Mononuclear cell (primary cell): ENCODE measurements around the gene EXOC4. TPM values are rescaled to one million over a fixed set of nuclear protein-coding genes. Genes with fewer than 3 reads are reported as not detected.
"Not testable (repeated sequence)": the region's sequence is repeated elsewhere in the genome, so short reads cannot be mapped to it uniquely, and the experiment has no call there.

Source experiments
- H3K27me3 ChIP-seq: 2 replicates; pipeline ENCODE4 v1.6.0; 2011; ENCODE audit warnings: low read length, control low read depth; ENCODE audit not compliant: insufficient read depth
- H3K4me1 ChIP-seq: 2 replicates; pipeline ENCODE4 v1.5.1; 2011; ENCODE audit warnings: mild to moderate bottlenecking, low read length, control low read depth; ENCODE audit not compliant: insufficient read depth
- H3K4me3 ChIP-seq: 2 replicates; pipeline ENCODE4 v1.5.1; 2011; ENCODE audit warnings: mild to moderate bottlenecking, low read length, moderate library complexity
- H3K9me3 ChIP-seq: 2 replicates; pipeline ENCODE4 v1.5.1; 2011; ENCODE audit warnings: low read depth, mild to moderate bottlenecking, control low read depth, low read length
- total RNA-seq: library from RNA; depleted of rRNA; stranded (reverse); fragments of >200 nt; gene quantifications from one replicate; pipeline ENCODE4 v1.2.3, GENCODE V29; 2012

EXOC4 gene
- total RNA-seq, 1 donor: 106 TPM

DNA sequence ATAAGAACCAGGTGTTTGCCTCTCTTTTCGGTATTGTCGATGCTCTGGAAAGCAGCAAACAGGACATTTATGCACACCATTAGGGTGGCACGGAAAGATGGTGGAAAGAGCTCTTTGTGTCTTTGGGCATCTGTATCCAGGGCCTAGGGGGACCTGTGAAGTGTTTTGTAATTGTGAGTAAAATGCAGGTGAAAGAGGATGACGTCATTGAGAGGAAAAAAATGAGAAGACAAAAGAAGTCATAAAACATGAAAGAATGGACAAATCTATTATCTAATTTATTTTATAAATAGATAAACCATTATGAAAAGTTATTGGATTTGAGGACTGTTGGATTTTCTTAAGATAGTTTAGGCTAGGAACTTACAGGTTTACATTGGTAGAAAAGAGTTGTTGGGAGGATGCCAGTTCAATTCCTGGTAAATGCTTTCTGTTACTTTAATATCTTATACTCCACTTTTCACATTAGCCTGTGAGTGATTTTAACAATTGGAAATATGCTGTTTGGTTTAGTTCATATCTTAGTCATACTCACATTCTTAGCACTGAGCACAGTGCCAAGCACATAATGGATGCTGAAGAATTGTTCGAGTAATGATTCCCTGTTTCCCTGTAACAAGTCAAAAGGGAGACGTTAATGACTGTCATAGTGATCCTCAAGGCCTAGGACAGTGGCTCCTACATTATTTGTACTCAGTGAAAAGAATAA lies 62.6 kb downstream of the EXOC4 start:
- H3K4me1 ChIP-seq: no peaks in the 10 kb centered on the region
- no peaks in the 10 kb centered on the region for H3K27me3 ChIP-seq
- H3K9me3 ChIP-seq: no peaks in the 10 kb centered on the region
- no peak overlapping the region for H3K4me3 ChIP-seq

DNA sequence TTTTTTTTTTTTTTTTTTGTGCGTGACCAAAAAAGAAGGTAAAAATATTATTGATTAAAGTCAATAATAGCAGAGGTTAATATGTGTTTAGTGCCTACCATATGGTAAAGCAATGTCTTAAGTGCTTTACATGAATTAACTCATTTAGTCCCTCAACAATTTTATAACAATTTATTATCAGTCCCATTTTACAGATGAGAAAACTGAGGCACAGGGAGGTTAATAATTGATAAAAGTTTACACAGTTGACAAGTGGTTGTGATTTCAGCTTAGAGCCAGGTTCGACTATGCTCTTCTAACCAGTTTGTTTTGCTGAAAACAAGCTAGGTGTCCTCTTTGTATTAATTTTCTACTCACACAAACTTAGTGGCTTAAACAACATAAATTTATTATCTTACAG lies 67.0 kb downstream of the EXOC4 start:
- H3K9me3 ChIP-seq: no peaks in the 10 kb centered on the region
- H3K4me1 ChIP-seq: no peaks in the 10 kb centered on the region
- no peak overlapping the region for H3K4me3 ChIP-seq
- no peaks in the 10 kb centered on the region for H3K27me3 ChIP-seq

DNA sequence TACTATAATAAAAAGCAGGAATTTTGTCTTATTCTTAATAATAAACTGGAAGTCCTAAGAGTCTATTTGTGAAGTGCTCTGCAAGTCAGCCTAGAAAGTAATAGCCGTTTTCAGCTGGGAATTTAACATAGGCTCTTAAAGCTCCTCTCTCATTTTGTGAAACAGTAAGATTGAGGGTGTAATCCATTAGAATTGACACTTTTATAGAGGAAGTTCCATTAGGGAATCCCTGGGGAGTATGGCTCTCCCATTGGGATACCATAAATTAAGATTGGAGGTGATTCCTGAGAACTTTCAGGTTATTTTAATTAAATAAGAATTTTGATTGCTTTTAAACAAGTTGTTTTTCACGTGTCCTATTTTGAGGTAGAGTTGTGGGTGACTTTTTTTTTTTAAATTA lies 68.0 kb downstream of the EXOC4 start:
- H3K4me1 ChIP-seq: no peaks in the 10 kb centered on the region
- no peaks in the 10 kb centered on the region for H3K27me3 ChIP-seq
- no peak overlapping the region for H3K4me3 ChIP-seq
- H3K9me3 ChIP-seq: no peaks in the 10 kb centered on the region

DNA sequence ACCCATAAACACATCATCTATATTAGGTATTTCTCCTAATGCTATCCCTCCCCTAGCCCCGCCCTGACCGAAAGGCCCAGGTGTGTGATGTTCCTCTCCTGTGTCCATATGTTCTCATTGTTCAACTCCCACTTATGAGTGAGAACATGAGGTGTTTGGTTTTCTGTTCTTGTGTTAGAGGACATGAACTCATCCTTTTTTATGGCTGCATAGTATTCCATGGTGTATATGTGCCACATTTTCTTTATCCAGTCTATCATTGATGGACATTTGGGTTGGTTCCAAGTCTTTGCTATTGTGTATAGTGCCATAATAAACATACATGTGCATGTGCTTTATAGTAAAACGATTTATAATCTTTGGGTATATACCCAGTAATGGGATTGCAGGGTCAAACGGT lies 68.5 kb downstream of the EXOC4 start:
- not testable (repeated sequence) for H3K9me3 ChIP-seq, H3K27me3 ChIP-seq, H3K4me3 ChIP-seq, H3K4me1 ChIP-seq

DNA sequence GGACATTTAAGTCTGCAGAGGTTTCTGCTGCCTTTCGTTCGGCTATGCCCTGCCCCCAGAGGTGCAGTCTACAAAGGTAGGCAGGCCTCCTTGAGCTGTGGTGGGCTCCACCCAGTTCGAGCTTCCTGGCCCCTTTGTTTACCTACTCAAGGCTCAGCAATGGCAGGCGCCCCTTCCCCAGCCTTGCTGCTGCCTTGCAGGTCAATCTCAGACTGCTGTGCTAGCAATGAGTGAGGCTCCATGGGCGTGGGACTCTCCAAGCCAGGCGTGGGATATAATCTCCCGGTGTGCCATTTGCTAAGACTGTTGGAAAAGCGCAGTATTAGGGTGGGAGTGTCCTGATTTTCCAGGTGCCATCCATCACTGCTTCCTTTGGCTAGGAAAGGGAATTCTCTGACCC lies 73.9 kb downstream of the EXOC4 start:
- not testable (repeated sequence) for H3K9me3 ChIP-seq, H3K4me3 ChIP-seq, H3K4me1 ChIP-seq, H3K27me3 ChIP-seq

DNA sequence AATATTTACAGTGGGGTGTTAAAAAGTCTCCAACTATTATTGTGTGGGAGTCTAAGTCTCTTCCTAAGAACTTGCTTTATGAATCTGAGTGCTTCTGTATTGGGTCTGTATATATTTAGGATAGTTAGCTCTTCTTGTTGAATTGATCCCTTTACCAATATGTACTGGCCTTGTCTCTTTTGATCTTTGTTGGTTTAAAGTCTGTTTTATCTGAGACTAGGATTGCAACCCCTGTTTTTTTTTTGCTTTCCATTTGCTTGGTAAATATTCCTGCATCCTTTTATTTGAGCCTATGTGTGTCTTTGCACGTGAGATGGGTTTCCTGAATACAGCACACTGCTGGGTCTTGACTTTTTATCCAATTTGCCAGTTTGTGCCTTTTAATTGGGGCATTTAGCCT lies 75.1 kb downstream of the EXOC4 start:
- not testable (repeated sequence) for H3K4me3 ChIP-seq, H3K9me3 ChIP-seq, H3K4me1 ChIP-seq, H3K27me3 ChIP-seq

DNA sequence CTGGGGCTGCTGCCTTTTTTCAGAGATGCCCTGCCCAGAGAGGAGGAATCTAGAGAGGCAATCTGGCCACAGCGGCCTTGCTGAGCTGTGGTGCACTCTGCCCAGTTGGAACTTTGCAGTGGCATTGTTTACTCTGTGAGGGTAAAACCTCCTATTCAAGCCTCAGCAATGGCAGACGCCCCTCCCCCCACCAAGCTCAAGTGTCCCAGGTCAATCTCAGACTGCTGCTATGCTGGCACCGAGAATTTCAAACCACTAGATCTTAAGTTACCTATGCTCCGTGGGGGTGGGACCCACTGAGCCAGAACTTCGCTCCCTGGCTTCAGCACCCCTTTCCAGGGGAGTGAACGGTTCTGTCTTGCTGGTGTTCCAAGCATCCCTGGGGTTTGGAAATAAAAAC lies 77.2 kb downstream of the EXOC4 start:
- Histone ChIP-seq H3K27me3 (no peaks in the 10 kb centered on the region), H3K4me1 (no peaks in the 10 kb centered on the region), H3K4me3 (no peak overlapping the region), H3K9me3 (no peaks in the 10 kb centered on the region)

DNA sequence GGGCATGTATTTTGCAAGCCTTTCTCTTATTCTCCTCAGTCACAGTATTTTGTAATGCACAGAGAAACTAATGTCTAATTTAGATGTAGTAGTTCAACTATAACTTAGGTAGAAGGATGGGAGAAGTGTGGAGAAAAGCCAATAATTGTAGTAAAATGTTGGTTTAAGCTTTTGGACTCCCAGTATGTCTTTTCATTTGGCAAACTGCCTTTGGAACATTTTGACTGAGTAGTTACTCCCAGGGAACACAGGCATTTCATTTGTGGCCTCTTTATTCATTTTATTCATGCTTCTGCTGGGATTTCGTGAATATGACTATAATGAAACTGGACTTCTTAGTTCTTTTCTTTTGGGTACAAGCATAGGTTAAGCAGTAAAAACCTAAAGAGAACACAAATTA lies 79.0 kb downstream of the EXOC4 start:
- no peaks in the 10 kb centered on the region for H3K27me3 ChIP-seq
- no peak overlapping the region for H3K4me3 ChIP-seq
- H3K9me3 ChIP-seq: no peaks in the 10 kb centered on the region
- no peaks in the 10 kb centered on the region for H3K4me1 ChIP-seq

DNA sequence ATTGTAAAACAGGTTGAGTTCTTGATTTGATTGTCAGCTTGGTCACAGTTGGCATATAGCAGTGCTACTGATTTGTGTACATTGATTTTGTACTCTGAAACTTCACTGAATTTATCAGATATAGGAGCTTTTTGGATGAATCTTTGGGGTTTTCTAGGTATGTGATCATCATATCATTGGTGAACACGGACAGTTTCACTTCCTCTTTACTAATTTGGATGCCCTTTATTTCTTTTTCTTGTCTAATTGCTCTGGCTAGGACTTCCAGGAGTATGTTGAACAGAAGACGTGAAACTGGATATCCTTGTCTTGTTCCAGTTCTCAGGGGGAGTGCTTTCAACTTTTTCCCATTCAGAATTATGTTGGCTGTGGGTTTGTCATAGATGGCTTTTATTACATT lies 86.9 kb downstream of the EXOC4 start:
- H3K9me3 ChIP-seq: peaks cover 31% of the 10 kb centered on the region
- no peaks in the 10 kb centered on the region for H3K4me1 ChIP-seq
- no peak overlapping the region for H3K4me3 ChIP-seq
- no peaks in the 10 kb centered on the region for H3K27me3 ChIP-seq

DNA sequence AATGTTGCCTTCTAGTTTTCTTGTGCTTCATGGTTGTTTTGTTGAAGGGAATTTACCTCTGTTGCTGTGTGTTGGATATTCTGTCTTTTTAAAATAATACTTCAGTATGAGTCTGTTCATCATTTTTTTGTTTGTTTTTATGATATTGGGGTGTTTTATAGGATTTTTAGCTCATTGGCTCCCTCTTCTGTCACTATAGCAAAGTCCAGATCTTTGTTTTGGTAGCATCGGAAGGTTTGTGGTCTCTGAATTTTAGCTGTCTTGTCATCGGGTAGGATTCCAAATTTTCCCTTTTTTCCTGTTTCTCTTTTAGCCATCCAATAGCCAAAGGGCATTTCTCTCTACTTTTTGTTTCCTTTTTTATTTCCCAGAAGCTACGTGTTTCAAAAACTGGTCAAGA lies 91.4 kb downstream of the EXOC4 start:
- H3K9me3 ChIP-seq: peaks cover 28% of the 10 kb centered on the region
- H3K4me1 ChIP-seq: no peaks in the 10 kb centered on the region
- no peaks in the 10 kb centered on the region for H3K27me3 ChIP-seq
- no peak overlapping the region for H3K4me3 ChIP-seq

DNA sequence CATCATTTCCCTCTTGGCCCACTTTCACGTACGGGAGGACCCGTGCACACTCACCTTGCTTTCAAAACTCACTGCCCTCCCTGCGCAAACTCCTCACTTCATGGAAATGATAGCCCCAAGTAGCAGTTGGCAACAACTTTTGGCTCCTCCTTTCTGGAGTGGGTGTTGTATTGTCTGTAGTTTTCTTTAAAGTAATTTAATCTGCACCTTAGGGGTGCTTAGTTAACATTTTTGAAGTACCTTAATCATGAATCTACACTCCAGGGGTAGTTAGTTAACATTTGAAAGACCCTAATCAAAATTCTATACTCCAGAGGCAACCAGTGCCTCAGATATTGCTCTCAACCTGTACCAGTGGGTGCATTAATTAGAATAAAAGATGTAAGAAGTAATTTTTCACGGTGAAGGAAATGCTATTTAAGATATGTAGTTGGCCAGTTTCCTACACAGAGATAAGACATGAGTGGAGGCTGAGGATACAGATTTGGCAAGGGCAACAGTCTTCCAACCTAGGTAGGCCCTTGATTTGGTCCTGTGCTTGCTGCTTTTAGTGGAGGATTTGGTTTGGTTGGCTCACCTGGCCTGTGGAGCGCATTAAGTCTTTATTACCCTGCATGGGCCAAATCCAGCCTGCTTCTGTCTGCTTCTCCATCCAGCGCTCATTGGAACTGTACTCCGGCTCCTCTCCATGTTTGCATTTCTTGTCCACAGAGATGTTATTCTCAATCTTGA lies 93.0 kb downstream of the EXOC4 start:
- H3K9me3 ChIP-seq: peaks cover 13% of the 10 kb centered on the region
- no peak overlapping the region for H3K4me3 ChIP-seq
- H3K4me1 ChIP-seq: no peaks in the 10 kb centered on the region
- H3K27me3 ChIP-seq: no peaks in the 10 kb centered on the region

DNA sequence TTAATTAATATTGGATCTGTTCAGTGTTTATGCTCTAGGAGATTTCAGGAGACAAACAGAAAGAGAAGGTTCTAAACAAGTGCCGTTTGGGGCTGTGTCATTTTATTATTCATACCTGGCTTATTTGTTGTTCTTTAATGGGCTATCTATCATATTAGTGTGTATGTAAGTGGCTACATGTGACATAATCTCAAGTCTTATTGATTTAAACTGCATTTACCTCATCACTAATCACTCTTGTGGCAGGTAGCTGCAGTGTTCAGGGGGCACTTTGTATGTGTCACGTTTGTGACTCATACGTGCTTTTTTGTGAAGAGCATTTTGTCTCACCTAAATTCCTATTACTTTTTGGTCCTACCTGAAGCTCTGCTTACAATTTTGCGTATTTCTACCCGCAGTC lies 95.4 kb downstream of the EXOC4 start:
- H3K9me3 ChIP-seq: peaks cover 21% of the 10 kb centered on the region

DNA sequence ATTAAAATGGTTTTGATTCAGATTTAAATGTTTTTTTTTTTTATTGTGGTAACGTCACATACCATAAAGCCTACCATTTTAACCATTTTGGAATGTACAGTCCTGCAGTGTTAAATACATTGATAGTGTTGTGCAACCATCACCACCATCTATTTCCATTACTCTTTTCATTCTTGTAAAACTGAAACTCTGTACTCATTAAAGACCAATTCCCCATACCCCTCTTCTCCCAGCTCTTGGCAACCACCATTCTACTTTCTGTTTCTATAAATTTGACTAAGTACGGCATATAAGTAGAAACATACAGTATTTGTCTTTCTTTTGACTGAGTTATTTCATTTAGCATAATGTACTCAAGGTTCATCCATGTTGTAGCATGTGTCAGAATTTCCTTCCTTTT lies 96.2 kb downstream of the EXOC4 start:
- peaks cover 26% of the 10 kb centered on the region for H3K9me3 ChIP-seq
- H3K4me1 ChIP-seq: no peaks in the 10 kb centered on the region
- H3K4me3 ChIP-seq: no peak overlapping the region
- H3K27me3 ChIP-seq: no peaks in the 10 kb centered on the region

More for the DNA sequence above, 95.4 kb downstream of the EXOC4 start:
- H3K27me3 ChIP-seq: no peaks in the 10 kb centered on the region
- no peaks in the 10 kb centered on the region for H3K4me1 ChIP-seq
- H3K4me3 ChIP-seq: no peak overlapping the region

DNA sequence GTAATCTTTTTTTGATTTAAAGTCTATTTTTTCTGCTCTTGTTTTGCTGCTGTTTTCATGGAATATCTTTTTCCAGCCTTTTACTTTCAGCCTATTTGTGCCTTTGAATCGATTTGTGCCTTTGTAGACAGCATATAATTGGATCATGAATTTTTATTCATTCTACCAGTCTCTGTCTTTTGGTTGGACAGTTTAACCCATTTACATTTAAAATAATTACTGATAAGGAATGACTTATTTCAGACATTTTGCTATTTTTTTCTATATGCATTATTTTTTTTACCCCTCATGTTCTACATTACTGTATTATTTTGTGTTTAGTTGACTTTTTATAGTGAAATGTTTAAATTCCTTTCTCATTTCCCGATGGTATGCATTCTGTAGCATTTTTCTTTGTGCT lies 99.6 kb downstream of the EXOC4 start:
- H3K9me3 ChIP-seq: peaks cover 26% of the 10 kb centered on the region
- H3K27me3 ChIP-seq: no peaks in the 10 kb centered on the region
- no peak overlapping the region for H3K4me3 ChIP-seq
- H3K4me1 ChIP-seq: no peaks in the 10 kb centered on the region

DNA sequence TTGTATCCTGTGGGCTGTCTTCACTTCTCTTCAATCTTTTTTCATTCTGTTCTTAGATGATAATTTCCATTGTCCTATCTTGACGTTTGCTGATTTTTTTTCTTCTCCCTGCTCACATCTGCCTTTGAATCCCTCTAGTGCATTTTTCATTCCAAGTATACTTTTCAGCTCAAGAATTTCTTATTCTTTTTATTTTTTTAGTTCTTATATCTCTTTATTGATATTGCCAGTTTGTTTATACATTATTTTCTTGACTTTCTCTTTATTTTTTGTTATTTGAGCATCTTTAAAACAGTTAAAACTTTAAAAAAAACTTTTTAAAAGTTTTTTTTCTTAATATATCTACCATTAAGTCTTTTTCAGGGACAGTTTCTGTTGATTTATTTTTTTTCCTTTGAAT lies 100.9 kb downstream of the EXOC4 start:
- no peaks in the 10 kb centered on the region for H3K27me3 ChIP-seq
- H3K4me3 ChIP-seq: no peak overlapping the region

More for the DNA sequence above, 100.9 kb downstream of the EXOC4 start:
- Histone ChIP-seq H3K4me1 (no peaks in the 10 kb centered on the region), H3K9me3 (peaks cover 26% of the 10 kb centered on the region)
